HG03439 (cell line): ENCODE results near the gene PDZRN4.

ENCODE experiments used
- ATAC-seq: cut with Tn5 transposase; IDR thresholded peaks from one replicate; pipeline ENCODE4 v1.9.1; 2021; ENCODE audit warnings: mild to moderate bottlenecking, moderate library complexity; ENCODE audit not compliant: unreplicated experiment

Gene PDZRN4

DNA sequence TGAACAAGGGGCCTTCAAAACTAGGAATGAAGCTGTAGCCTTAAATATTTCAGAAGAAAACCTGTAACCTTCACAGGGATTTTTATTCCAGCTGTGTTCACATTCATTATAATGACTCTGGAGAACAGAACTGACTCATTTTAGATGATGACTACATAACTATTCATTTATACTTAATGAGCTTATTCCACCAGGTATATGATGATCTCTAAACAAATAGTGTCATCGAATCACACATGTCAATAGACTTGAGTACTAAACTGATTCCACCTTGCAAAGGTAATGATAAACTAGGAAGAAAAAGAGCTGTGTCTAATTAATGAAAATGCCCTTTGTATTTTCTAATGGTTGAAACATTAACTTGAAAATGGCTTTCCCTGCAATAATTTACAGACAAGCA, 433.2 kb downstream of the PDZRN4 start:
- no peak for ATAC-seq
